ENCODE results near the gene WDR43. TPM values are rescaled to one million over a fixed set of nuclear protein-coding genes. Genes with fewer than 3 reads are reported as not detected.

Gene WDR43
- total and polyA plus RNA-seq, 2 experiments from 2014 or later: 101 to 140 TPM

- no peak overlapping the region for H3K4me3 Mint-ChIP-seq
- H3K4me3 ChIP-seq: no peak overlapping the region
- no peaks in the 10 kb centered on the region for H3K4me1 ChIP-seq (ENCODE audit: insufficient read depth)
- H3K9me2 ChIP-seq (ENCODE audit: insufficient read depth): no peaks in the 10 kb centered on the region
- peaks cover 96% of the 10 kb centered on the region for H3K36me3 Mint-ChIP-seq (ENCODE audit: low read depth)
- H3F3A ChIP-seq (replicated peaks; ENCODE audit: low read depth): peaks cover 4% of the 10 kb centered on the region; the same call in 1 of the 2 replicates
- H3K4me1 Mint-ChIP-seq: no peaks in the 10 kb centered on the region
- peaks cover 76% of the 10 kb centered on the region for H3K36me3 ChIP-seq (ENCODE audit: insufficient read depth)
- TF ChIP-seq REST (IDR thresholded peaks at IDR 0.05; ENCODE audit: unreplicated experiment): no peak
- no peak for TF ChIP-seq STAT1 (IDR thresholded peaks at IDR 0.05; ENCODE audit: unreplicated experiment)
- no peak for TF ChIP-seq POLR2AphosphoS5 (IDR thresholded peaks at IDR 0.05; ENCODE audit: low read depth)
- no peak for TF ChIP-seq ZNF114 (CRISPR knock-in tag; IDR thresholded peaks at IDR 0.05)
- no peak for TF ChIP-seq CTCF (conservative IDR thresholded peaks at IDR 0.05; ENCODE audit: low read depth in 2 of 2)
- TF ChIP-seq NANOG (IDR thresholded peaks at IDR 0.05; ENCODE audit: borderline replicate concordance): no peak
- no peak for TF ChIP-seq ZNF462 (CRISPR knock-in tag; IDR thresholded peaks at IDR 0.05)
- TF ChIP-seq ETS1 (IDR thresholded peaks at IDR 0.05): no peak
- no peak for TF ChIP-seq CREB1 (CRISPR knock-in tag; IDR thresholded peaks at IDR 0.05; ENCODE audit: low read depth)
- no peak for TF ChIP-seq EZH2phosphoT487 (IDR thresholded peaks at IDR 0.05; ENCODE audit: unreplicated experiment)
- ATAC-seq: no peak
- H3K27ac Mint-ChIP-seq: no peak overlapping the region
- DNase-seq (ENCODE audit: low spot score): no peak
- H3K9me3 Mint-ChIP-seq: no peaks in the 10 kb centered on the region
- peaks cover 3% of the 10 kb centered on the region for H3K27me3 Mint-ChIP-seq (ENCODE audit: insufficient read depth, low read depth, poor library complexity)
- H2AFZ ChIP-seq: no peak overlapping the region
- H3K79me2 ChIP-seq (replicated peaks; ENCODE audit: insufficient read depth): peaks cover 100% of the 10 kb centered on the region
- peaks cover 81% of the 10 kb centered on the region for H4K20me1 ChIP-seq (replicated peaks; ENCODE audit: insufficient read depth)
- H3K4me2 ChIP-seq: no peak overlapping the region
- no peak overlapping the region for H3K27ac ChIP-seq (ENCODE audit: low read depth)
- H3K27me3 ChIP-seq (ENCODE audit: insufficient read depth): no peaks in the 10 kb centered on the region
Observed at GRCh38 chr2:28909655-28910353, 15.3 kb downstream of the WDR43 start.

All from GM23338 (cell line).